ENCODE measurements around the gene PMIS2.
A peak's percentile ranks its signal among the peaks of the same experiment; 100 is the strongest.

Gene PMIS2

GRCh38 chr19:35545001-35545854 lies 40.7 kb upstream of the PMIS2 start, which contains the start of gene TMEM147 (continued):
- TF ChIP-seq HIC1 (tag by site-specific recombination; IDR thresholded peaks at IDR 0.05): peak; percentile 70; the same call in 1 of the 2 replicates
- TF ChIP-seq ZNF600 (tag by site-specific recombination; IDR thresholded peaks at IDR 0.05): no peak; the same call in 1 of the 2 replicates
- TF ChIP-seq ZNF132 (tag by site-specific recombination; IDR thresholded peaks at IDR 0.05; ENCODE audit: borderline replicate concordance): no peak
- no peak for TF ChIP-seq ZNF311 (tag by site-specific recombination; IDR thresholded peaks at IDR 0.05; ENCODE audit: borderline replicate concordance)
- TF ChIP-seq ZBTB48 (tag by site-specific recombination; IDR thresholded peaks at IDR 0.05): peak; percentile 35
- TF ChIP-seq GLIS2 (tag by site-specific recombination; IDR thresholded peaks at IDR 0.05): peak; percentile 99
- no peak for TF ChIP-seq ZNF701 (tag by site-specific recombination; IDR thresholded peaks at IDR 0.05)
- no peak for TF ChIP-seq ZNF521 (tag by site-specific recombination; IDR thresholded peaks at IDR 0.05)
- peak; percentile 27; the same call in 1 of the 2 replicates for TF ChIP-seq ZNF548 (tag by site-specific recombination; IDR thresholded peaks at IDR 0.05)
- peak; percentile 71; the same call in 1 of the 2 replicates for TF ChIP-seq ZNF658 (tag by site-specific recombination; IDR thresholded peaks at IDR 0.05)
- no peak for TF ChIP-seq ZNF544 (tag by site-specific recombination; IDR thresholded peaks at IDR 0.05)
- peak; percentile 94 for TF ChIP-seq BCL11B (tag by site-specific recombination; IDR thresholded peaks at IDR 0.05; ENCODE audit: low read depth)
- TF ChIP-seq TCF7L2 (IDR thresholded peaks at IDR 0.05; ENCODE audit: borderline replicate concordance, low read depth, low read length): no peak
- peak; percentile 49; the same call in 1 of the 2 replicates for TF ChIP-seq ZNF677 (tag by site-specific recombination; IDR thresholded peaks at IDR 0.05)
- peak; percentile 83; the same call in 1 of the 2 replicates for TF ChIP-seq KLF16 (tag by site-specific recombination; IDR thresholded peaks at IDR 0.05)
- no peak for TF ChIP-seq ZNF221 (tag by site-specific recombination; IDR thresholded peaks at IDR 0.05; ENCODE audit: borderline replicate concordance)
- TF ChIP-seq ZNF792 (tag by site-specific recombination; IDR thresholded peaks at IDR 0.05): 0 out of 2 replicates have a peak, but pooled peaks have one; percentile 75
- no peak for TF ChIP-seq PRDM10 (tag by site-specific recombination; IDR thresholded peaks at IDR 0.05)
- TF ChIP-seq ZSCAN30 (tag by site-specific recombination; IDR thresholded peaks at IDR 0.05): peak; percentile 96
- TF ChIP-seq ZNF555 (tag by site-specific recombination; conservative IDR thresholded peaks at IDR 0.05): no peak
- peak; percentile 51; the same call in 1 of the 2 replicates for TF ChIP-seq TSHZ1 (tag by site-specific recombination; IDR thresholded peaks at IDR 0.05; ENCODE audit: borderline replicate concordance)
- no peak; the same call in 1 of the 2 replicates for TF ChIP-seq ZBTB44 (tag by site-specific recombination; IDR thresholded peaks at IDR 0.05)
- TF ChIP-seq ZNF202 (tag by site-specific recombination; IDR thresholded peaks at IDR 0.05; ENCODE audit: borderline replicate concordance): no peak
- no peak for TF ChIP-seq ZNF626 (tag by site-specific recombination; IDR thresholded peaks at IDR 0.05)
- no peak for TF ChIP-seq ZNF148 (tag by site-specific recombination; IDR thresholded peaks at IDR 0.05; ENCODE audit: borderline replicate concordance)
